ENCODE measurements around the gene MYH13.

MYH13 gene

DNA sequence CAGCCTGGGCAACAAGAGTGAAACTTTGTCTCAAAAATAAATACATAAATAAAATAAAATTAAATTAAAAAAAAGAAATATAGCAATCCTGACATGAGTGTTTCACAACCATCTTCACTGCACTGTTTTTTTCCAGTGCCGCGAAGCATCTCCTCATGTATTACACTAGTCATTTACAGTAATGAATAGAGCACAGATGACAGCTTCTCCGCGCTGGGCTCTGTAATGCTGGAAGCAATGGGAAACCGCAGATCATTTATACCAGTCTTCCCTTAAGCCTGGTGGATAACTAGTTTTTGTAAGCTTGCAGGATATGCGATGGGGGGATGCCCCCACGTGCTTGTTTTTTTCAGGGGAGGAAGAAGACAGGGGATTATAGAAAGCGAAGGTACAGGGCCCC is 86.9 kb downstream of the MYH13 start:
- DNase-seq (ENCODE audit: low read depth, low spot score): no peak
- in situ Hi-C loops (cut with HindIII; ENCODE audit: low sequenced_read_pairs): no loop called here
- no peak overlapping the region for H3K4me3 ChIP-seq (ENCODE audit: low read depth, low read length)
- TF ChIP-seq, protein P1, sequence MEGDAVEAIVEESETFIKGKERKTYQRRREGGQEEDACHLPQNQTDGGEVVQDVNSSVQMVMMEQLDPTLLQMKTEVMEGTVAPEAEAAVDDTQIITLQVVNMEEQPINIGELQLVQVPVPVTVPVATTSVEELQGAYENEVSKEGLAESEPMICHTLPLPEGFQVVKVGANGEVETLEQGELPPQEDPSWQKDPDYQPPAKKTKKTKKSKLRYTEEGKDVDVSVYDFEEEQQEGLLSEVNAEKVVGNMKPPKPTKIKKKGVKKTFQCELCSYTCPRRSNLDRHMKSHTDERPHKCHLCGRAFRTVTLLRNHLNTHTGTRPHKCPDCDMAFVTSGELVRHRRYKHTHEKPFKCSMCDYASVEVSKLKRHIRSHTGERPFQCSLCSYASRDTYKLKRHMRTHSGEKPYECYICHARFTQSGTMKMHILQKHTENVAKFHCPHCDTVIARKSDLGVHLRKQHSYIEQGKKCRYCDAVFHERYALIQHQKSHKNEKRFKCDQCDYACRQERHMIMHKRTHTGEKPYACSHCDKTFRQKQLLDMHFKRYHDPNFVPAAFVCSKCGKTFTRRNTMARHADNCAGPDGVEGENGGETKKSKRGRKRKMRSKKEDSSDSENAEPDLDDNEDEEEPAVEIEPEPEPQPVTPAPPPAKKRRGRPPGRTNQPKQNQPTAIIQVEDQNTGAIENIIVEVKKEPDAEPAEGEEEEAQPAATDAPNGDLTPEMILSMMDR (IDR thresholded peaks at IDR 0.05; ENCODE audit: low read depth, low read length): no peak

DNA sequence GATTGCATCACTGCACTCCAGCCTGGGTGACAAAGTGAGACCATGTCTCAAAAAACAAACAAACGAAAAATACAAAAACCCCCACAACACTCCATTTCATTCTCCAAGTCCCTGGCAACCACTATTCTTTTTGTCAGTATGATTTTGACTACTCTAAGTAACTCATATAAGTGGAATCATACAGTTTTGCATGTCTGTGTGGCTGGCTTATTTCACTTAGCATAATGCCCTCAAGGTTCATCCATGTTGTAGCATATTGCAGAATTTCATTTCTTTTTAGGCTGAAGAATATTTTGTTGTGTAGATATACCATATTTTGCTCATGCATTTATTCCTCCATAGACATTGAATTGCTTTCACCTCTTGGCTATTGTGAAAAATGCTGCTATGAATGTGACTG is 92.7 kb downstream of the MYH13 start:
- TF ChIP-seq, protein P1 (IDR thresholded peaks at IDR 0.05; ENCODE audit: low read depth, low read length): no peak
- in situ Hi-C loops (cut with HindIII; ENCODE audit: low sequenced_read_pairs): no loop called here
- H3K4me3 ChIP-seq (ENCODE audit: low read depth, low read length): no peak overlapping the region
- DNase-seq (ENCODE audit: low read depth, low spot score): no peak

DNA sequence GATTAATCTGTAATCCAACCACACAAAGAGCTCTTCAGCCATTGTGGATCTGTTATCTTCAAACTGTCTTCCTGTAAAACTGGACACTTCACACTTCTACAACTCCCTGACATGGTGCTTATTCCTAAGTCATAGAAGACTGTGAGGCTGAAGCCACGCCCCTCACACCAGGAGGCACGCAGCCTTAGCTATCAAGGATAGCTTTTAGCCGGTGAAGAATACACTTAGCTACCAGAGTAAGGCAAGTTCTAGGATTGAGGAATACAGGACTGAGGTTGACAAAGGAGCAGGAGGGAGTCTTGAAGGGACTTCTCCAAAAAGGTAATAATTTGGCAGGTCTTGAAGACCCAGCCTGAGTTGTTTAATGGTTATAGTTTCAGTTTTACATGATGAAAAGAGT is 94.6 kb downstream of the MYH13 start:
- TF ChIP-seq, protein P1 (IDR thresholded peaks at IDR 0.05; ENCODE audit: low read depth, low read length): no peak
- DNase-seq (ENCODE audit: low read depth, low spot score): no peak
- in situ Hi-C loops (cut with HindIII; ENCODE audit: low sequenced_read_pairs): no loop called here
- no peak overlapping the region for H3K4me3 ChIP-seq (ENCODE audit: low read depth, low read length)

DNA sequence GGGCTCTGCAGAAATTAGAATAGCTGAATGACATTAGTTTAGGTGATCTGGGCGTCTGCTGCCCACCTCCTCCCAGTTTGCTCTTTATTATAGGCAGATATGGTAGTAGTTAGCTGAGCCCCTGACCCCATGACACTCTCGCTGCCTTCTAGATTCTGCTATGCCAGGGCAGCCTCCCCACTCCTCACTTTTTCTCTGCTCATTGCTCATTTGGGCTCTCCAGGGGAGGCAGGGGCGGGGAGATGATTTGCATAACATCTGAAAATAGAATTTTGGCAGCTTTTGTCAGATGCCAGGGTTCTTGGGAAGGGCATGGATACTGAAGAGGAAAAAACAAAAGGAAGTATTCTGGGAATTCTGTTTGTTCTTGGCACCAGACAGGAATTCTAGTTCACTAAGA is 96.4 kb downstream of the MYH13 start:
- DNase-seq (ENCODE audit: low read depth, low spot score): no peak
- TF ChIP-seq, protein P1 (IDR thresholded peaks at IDR 0.05; ENCODE audit: low read depth, low read length): no peak
- H3K4me3 ChIP-seq (ENCODE audit: low read depth, low read length): no peak overlapping the region
- in situ Hi-C loops (cut with HindIII; ENCODE audit: low sequenced_read_pairs): no loop called here

DNA sequence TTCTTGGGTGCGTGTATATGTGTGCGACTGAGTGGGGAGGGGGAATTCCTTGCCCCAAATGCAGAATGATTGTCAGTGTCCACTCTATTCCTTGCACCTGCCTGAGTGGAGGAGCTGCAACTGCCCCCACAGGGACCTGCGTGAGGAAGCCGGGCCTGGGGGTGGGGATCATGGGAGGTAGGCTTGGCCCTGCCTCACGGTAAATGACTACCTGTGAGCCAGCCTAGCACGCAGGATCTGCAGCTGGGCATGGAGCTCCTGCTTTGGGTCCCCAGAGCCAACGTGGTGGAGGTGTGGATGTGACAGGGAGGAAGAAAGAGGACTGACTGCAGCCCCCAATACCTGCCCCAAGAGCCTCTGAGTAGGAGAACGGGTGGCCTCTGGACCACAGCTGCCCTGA is 97.4 kb downstream of the MYH13 start:
- TF ChIP-seq, protein P1 (IDR thresholded peaks at IDR 0.05; ENCODE audit: low read depth, low read length): no peak
- no peak for DNase-seq (ENCODE audit: low read depth, low spot score)
- in situ Hi-C loops (cut with HindIII; ENCODE audit: low sequenced_read_pairs): no loop called here
- no peak overlapping the region for H3K4me3 ChIP-seq (ENCODE audit: low read depth, low read length)

DNA sequence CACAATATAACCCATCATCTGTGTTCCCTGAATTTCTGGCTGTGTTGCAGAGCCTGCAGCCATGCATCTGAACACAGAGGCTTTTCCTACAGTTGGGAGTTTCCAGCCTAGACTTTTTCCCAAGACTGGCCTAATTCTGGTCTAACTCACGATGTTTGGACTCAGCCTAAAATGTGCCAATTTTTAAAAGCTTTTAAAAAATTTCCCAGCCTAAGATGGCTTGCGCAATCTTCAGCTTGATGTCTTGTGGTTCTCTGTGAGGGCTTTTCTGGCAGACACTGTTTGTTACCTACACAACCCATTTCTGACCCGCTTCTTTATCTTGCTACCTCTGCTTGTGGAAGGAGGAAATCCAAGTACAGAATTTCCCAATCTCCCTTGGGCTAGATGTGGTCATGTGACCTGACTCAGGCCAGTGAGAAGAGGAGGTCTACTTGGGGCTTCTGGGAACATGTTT is 101.7 kb downstream of the MYH13 start:
- no peak for DNase-seq (ENCODE audit: low read depth, low spot score)
- in situ Hi-C loops (cut with HindIII; ENCODE audit: low sequenced_read_pairs): no loop called here
- no peak overlapping the region for H3K4me3 ChIP-seq (ENCODE audit: low read depth, low read length)
- TF ChIP-seq, protein P1 (IDR thresholded peaks at IDR 0.05; ENCODE audit: low read depth, low read length): no peak

DNA sequence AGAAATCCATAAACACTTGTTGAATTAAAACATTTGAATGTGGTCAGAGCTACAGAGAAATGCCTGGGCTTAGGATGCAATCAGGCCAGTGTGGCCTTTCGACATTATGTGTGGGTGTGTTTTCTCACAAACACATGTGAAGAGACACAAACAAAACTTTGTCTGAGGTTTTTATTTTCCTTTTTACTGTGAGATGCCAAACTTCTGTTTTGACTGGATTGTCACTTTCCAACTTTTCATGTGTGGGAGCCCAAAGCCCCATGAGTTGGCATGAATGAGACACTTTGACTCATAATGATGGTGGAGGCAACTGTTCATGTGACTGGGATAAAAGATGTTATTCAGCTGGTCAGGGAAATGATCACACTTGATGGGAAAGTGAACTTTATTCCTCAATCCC is 102.5 kb downstream of the MYH13 start:
- H3K4me3 ChIP-seq (ENCODE audit: low read depth, low read length): no peak overlapping the region
- TF ChIP-seq, protein P1 (IDR thresholded peaks at IDR 0.05; ENCODE audit: low read depth, low read length): no peak
- DNase-seq (ENCODE audit: low read depth, low spot score): no peak
- in situ Hi-C loops (cut with HindIII; ENCODE audit: low sequenced_read_pairs): no loop called here

Measured in astrocyte of the spinal cord (primary cell).